Midbrain (tissue), 1 donor: ENCODE data around the gene TMC1.
"Not testable (repeated sequence)": the region's sequence is repeated elsewhere in the genome, so short reads cannot be mapped to it uniquely, and the experiment has no call there.

Experiments used
- DNase-seq: peaks from one replicate; lab custom pipeline; 2025; lab: John Stamatoyannopoulos, UW

TMC1 gene

DNA sequence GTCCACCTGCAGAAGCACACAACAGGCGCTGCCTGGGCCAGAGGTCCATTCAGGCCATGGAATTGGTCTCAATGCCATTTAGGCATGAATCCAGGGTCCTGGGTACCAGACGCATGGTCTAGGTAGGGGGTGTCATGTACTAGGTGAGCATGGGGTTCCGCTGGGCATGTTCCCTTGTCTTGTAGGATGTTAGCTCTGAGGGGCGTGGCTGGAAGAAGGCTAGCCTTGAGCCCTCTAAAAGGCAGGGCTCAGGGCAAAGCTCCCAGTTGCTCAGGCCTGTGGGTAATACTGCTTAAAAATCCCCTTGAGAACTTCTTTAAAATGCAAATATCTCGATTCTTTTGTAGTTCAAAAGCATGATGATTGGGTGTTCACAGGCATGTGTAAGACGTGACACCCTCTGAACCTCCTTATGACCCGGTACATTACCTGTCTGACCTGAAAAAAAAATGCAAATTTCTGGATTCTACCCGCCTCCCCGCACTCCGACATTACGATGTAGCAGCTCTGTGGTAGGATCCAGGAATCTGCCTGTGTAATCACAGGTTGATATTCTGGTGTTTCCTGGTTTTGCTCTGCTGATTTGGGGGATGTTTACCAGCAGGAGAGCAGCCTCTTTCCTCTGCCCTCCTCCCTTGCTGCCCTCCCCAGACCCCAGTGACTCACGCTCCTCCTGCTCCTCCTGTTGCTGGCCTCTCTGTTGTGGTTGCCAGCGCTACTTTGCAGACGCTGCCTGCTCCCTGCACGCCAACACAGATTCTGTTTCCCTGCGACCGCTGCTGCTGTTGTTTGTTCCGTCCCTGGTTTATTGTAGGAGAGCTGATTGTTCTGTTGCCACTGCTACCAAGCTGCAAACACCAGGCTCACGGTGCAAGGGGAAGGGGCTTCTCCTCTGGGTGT, 5.7 kb downstream of the TMC1 start:
- DNase-seq, result peak; percentile 76

DNA sequence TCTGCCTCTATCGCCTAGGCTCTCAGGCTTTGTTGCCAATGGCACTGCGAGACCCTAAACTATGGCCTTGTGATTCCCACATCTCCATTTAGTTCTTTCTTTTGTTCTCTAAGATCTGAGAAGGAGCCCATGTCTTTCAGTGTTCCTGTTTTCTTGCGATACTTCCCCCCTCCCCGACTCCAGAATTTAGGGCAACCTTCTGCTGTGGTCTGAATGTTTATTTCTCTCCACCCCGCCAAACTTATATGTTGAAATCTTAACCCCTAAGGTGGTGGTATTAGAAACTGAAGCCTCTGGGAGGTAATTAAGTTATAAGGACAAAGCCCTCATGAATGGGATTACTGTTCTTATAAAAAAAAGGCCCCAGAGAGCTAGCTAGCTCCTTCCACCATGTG, 6.4 kb downstream of the TMC1 start:
- DNase-seq, result no peak

DNA sequence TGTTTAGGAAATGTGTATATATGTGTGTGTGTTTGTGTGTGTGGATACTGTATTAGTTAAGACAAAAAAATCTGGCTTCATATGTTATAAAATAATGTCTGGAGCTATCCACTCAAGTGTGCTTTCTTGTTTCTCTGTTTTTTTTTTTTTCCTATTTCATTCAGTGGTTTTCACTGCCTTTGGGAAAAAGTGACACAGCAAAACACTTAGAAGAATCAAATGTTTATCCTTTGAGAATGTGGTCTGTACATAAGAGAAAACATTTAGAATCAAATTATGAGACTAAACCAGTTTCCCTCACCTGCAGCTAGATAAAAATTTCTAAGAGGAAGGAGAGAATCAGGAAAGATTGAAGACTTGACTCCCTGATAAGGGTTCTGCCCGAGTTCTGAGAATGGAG, 8.1 kb downstream of the TMC1 start:
- DNase-seq, result no peak

DNA sequence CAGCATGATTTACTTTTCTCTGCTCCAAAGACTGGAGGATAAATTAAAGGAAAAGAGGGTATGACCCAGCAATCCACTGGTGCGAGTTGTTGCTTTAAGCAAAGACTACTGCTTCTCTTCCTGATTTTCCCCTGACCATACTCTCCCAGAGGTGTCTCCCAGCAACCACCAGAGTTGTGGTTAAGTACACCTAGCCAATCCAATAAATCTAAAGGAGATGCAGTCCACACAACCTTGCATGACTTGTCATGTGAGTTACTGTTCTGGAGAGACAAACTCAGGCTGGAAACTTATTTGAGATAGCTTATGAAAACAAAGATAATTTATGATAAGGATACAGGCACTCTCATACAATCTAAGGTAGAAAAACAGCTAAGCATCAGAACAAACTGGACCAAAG, 11.9 kb downstream of the TMC1 start:
- no peak for DNase-seq

DNA sequence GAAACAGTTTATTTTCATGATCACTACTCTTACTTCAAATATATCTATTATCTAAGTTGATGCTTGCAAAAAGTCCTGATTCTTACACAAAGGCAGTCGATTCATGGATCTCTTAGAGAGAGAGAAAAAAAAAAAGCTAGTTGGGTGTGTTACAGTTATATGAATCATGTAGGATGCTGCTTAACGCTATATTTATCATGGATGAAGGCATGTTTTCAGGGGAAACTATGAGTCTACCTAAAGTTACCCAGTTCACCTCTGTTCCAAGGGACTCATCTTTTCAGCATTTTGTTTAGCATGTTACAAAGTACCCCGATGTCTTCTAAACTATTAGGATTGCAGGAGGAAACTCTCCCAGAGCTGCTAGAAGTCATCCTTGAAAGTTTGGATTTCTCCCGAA, 13.5 kb downstream of the TMC1 start:
- no peak for DNase-seq

DNA sequence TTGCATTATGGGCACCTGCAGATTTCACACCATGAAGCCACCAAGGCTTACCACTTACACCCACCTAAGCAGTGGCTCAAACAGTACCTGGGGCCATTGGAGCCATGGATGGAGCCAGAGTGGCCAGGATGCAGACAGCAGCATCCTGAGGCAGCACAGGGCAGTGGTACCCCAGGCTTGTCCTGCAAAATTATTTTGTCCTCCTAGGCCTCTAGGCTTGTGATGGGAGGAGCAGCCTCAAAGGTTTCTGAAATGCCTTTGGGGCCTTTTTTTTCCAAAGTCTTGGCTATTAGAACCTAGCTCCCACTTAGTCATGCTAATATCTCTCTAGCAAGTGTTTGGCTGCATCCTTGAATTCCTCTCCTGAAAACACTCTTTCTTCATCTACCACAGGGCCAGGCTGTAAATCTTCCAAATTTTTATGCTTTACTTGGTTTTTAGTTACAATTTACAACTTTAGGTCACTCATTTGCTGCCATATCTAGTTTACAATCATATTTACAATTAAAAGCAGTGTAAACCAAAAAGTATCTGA, 15.7 kb downstream of the TMC1 start:
- DNase-seq, result no peak

DNA sequence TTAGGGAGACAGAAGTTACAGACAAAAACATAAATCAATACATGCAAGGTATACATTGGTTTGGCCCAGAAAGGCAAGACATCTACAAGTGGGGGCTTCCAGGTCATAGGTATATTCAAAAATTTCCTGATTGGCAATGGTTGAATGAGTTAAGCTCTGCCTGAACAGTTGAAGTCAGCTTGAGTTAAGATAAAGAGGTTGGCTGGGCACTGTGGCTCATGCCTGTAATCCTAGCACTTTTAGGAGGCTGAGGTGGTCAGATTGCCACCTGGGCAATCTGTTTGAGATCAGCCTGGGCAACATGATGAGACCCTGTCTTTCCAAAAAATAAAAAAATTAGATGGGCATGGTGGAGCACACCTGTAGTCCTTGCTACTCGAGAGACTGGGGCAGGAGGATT, 16.3 kb downstream of the TMC1 start:
- no peak for DNase-seq

DNA sequence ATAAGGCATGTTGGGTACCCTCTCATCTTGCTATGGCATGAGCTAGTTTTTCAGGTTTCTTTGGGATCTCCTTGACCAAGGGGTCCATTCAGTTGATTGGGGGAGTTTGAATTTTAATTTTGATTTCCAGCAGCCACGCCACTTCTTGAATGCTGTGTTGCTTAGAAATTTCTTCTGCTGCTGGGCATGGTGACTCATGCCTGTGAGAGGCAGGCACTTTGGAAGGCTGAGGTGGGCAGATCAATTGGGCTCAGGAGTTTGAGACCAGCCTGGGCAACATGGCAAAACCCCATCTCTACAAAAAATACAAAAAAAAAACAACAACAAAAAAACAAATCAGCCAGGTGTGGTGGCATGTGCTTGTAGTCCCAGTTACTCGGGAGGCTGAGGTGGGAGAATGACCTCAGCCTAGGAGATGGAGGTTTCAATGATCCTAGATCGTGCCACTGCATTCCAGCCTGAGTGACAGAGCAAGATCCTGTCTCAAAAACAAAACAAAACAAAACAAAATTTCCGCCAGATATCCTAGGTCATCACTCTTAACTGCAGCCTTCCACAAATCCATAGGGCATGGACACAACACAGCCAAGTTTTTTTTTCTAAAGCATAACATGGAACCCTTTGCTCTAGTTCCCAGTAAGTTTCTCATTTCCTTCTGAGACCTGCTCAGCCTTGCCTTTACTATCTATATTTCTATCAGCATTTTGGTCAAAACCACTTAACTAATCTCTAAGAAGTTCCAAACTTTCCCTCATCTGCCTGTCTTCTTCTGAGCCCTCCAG, 17.7 kb downstream of the TMC1 start:
- DNase-seq, result no peak

DNA sequence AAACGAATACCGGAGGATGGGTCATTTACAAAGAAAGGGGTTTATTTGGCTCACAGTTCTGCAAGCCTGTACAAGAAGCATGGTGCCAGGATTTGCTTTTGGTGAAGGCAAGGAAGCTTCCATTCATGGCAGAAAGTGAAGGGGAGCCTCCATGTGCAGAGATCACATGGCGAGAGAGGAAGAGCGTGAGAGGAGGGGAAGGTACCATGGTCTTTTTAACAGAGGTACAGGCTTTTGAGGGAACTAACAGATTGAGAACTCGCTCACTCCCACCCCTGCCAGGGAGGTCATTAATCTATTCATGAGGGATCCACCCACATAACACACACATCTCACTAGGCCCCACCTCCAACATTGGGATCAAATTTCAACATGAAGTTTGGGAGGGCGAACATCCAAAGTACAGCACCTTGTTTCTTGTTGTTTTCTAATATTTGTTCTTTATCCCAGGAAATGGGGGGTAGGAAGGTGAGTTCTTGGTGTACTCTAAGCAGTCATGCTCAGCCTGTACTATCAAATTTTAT, 18.5 kb downstream of the TMC1 start:
- no peak for DNase-seq

DNA sequence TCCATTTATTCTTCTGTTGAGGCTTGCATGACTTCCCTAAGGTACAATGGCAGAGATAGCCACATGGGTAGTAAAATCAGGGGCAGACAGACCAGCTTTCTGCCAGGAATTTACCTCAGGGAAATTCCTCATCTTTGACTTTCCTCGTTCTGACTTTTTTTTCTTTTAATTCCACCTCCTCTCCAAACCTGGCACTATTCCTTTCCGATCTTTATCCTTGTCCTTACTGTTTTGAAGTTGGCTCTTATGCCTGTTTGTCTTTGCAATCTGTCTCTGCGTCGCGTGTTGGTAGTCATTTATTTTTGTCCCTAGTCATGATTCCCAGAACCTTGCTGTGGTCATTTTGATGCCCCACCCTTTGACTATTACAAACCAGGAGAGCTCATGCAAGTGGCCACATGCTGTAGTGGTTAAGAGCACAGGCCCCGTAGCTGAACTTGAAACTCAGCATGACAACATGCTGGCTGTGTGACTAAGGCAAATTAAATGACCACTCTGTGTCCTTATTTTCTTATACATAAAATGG, 19.0 kb downstream of the TMC1 start:
- no peak for DNase-seq

DNA sequence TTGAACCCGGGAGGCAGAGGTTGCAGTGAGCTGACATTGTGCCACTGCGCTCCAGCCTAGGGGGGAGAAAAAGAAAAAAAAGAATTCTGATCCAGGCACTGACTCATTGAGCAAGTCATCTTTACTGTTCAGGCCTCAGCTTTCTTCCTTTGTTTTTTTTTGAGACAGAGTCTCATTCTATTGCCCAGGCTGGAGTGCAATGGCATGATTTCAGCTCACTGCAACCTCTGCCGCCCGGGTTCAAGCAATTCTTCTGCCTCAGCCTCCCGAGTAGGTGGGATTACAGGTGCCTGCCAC, 21.1 kb downstream of the TMC1 start:
- DNase-seq, result not testable (repeated sequence)

DNA sequence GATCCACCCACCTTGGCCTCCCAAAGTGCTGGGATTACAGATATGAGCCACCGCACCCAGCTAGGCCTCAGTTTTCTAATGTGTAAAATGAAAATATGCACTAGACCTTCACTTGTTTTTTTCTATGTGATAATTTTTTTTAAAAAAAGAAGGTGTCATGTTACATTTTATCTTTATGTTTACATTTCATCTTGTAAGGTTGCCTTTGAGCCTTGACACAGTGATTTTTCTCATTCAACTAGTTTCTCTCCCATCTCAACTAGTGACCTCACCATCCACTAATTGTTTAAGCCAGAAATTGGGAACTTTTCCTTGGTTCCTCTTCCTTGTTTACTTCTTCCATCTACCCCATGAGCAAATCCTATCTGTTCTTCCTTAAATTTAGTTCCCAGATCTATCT, 21.5 kb downstream of the TMC1 start:
- no peak for DNase-seq

DNA sequence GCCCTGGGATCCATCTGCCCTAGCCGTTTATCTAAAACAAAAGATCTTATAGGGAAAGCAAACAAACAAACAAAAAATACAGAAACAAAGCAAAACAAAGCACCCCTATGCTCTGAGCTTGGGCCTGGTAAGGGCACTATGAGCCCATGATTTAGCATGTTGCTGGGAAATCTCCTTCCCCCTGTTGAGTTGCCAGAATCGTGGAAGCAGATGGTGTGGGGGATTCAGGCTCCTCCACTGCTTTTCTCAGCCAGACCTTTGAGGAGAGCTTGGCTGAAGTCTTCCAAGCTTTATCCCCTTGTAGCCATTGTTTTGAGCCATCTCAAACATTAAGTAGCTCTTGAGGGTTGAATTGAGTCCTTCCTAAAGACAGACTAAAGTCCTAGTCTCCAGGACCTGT, 29.9 kb downstream of the TMC1 start:
- DNase-seq, result no peak

DNA sequence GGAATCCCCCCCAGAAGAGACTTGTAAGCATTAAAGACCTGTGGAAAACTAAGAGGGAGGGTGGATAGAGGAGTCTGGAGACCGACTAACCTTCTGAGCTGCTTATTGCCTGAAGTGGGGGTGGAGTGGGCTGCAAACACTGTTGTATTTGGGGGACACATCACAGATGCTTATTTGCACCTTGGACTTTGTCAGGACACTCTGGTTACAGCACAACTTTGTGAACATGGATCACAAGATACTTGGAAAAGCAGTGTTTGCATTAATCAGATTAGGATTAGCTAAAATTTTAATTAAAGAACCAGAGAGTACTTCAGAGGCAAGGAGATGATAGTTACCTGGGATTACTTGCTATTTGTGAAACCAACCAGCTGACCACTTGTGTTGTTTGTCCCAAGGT, 30.9 kb downstream of the TMC1 start:
- DNase-seq, result no peak

DNA sequence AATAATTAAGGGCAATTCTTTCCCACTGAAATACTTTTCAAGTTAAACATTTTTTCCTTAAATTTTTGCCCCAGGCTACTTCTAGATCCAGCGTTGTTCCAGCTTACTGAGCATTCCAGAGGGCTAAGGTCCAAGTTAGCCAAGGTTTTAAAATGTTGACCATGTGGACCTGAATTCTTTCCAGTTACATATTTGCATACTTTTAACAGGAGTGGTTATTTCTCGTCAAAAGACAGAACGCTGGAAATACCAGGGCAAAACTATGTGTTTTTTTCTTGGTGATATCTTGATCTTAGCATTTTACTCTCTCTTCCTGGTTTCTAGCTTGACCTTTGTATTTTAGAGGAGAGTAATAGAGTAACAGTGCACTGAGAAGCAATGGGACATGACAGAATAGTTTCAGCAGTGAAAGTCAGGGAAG, 32.8 kb downstream of the TMC1 start:
- no peak for DNase-seq

DNA sequence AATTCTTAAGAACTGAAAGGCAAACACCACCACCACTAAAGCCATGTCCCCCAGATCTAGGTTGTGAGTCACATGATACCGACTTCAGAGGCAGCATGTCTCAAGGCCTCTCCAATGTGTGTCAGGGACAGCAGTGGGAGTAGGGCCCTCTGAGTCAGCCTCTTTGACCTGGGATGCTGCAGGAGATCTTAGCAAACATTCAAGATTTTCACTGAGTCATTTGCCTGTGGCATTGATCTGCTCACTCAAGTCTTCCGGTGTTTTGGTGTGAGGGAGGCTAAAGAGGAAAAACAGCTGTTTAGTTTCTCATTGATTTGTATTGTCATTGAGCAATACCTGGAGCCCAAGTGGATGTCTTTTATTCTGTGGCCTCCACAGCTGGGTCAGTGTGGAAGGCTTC, 36.1 kb downstream of the TMC1 start:
- no peak for DNase-seq

DNA sequence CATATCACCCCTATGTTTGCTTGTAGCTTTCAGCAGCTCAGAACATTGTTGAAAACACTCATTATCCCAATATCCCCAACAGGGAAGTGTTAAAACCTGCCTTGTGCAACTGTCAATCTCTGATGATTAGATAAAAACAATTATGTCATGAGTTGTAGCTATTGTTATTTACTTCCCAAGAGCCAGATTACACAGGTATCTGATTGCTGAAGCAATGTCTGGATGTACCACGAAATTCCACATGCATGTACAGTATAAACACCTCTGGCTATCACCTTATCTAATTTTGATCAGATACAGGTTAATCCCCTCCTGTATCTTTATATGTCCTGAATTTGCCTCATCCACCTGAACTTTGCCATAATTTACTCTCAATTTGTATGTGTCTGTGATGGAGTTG, 38.7 kb downstream of the TMC1 start:
- no peak for DNase-seq

DNA sequence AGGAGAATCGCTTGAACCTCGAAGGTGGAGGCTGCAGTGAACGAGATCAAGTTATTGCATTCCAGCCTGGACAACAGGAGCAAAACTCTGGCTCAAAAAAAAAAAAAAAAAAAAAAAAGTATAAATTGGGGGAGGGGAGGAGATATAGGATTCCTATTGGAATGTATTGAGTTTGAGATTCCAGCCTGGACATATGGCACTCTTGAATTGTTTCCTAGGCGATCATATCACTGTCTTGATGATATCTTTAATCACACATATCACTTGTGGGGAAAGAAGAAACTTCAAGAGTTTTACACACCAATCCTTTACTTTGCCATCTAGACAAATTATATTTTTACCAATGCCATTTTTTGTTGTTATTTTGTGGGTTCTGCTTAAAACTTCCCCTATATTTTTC, 42.4 kb downstream of the TMC1 start:
- DNase-seq, result no peak

DNA sequence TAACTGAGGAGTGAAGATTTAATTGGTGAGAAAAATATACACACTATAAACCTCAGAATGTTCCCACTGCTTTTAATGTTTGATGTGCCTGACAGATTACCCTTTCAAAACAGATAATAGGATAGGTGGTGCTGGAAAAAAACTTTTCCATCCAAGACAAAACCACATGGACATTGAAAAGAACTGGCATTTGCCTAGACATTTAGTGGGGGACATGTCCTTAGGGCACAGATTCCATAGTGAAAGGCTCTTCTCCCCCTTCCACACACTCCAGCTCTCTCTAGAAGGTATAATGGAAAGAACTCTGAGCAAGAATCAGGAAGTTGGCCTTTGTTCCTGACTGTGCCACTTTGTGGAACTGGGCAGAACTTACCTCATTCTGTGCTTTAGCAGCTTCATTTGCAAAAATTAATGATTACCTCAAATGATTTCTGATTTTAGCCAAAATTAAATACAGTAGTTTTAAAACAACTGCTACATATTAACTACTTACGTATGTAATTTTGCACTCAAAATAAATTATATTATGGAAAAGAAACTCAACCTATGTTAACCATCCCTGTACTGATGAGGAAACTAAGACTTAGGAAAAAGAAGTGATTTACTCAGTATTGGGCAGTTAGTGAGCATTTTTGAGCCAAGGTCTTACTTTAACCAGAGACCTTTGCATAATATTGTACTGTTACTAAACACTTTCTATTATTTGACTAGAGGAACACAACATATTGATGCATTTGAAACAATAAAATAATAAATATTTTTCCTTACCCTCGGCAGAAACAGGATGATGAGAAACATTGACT, 43.3 kb downstream of the TMC1 start:
- no peak for DNase-seq

DNA sequence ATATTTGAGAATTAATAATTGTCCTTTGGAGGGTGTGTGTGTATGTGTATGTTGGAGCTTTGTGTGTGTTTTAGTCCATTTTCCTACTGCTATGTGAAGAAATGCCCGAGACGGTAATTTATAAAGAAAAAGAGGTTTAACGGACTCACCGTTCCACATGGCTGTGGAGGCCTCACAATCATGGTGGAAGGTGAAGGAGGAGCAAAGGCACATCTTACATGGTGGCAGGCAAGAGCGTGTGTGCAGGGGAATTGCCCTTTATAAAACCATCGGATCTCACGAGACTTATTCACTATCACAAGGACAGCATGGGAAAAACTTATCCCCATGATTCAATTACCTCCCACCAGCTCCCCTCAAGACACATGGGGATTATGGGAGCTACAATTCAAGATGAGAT, 44.1 kb downstream of the TMC1 start:
- no peak for DNase-seq

DNA sequence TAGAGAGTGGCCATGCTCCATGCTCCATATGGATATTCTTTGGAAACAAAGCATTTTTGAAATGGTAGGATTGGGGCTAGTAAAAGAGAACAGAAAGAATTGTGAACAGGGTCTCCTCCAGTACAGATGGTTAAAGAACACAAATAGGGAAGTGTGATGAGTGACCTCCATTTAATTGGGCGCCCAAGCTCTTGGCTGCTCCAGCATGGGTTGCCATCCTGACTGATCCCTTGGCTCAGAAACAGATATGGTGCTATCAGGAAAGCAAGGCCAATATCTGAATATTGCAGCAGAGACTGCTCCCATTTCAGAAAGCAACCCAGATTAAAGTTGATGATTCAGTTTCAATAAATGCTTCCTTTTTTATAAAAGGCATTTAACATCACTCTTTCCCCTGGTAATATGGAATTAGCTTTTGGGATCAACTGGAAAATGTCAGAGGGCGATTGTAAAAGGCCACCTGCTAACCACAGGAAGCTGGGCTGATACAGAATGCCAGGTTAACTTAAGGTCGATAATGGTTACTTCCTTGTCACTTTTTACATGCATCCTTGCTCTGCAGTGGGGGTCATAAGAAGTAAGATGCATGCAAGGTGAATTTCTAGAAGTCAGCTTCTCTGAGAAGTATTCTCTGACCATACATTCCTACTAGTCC, 52.9 kb downstream of the TMC1 start:
- no peak for DNase-seq
